H1 (cell line): ENCODE results near the gene SLC6A6. TPM values are rescaled to one million over a fixed set of nuclear protein-coding genes. Genes with fewer than 3 reads are reported as not detected.

Experiments
- CTCF ChIA-PET: fragments of 300-600 bp; sonication (Branson Sonifier 250); formaldehyde crosslinking; loops from one replicate; lab custom pipeline; 2021; ENCODE audit not compliant: partially characterized antibody; lab: Charles Lee
- POLR2A ChIA-PET: fragments of 300-600 bp; sonication (Branson Sonifier 250); formaldehyde crosslinking; loops from one replicate; lab custom pipeline; 2021; ENCODE audit warnings: inconsistent platforms; ENCODE audit not compliant: partially characterized antibody; lab: Charles Lee
- DNase-seq, 2 experiments: peaks; one replicate each; pipeline versions ENCODE4 v3.0.0 to v3.0.0-alpha.2; 2010 to 2022; ENCODE audit warnings: low spot score in 2 of 2, low read depth in 1 of 2, mixed read lengths in 1 of 2
- FAIRE-seq: peaks from 2 replicates; lab custom pipeline; 2011; peaks lifted over from hg19 to GRCh38; lab: Jason Lieb, UNC
- H2AFZ ChIP-seq: 2 replicates; pipeline ENCODE4 v1.8.1; 2012; ENCODE audit warnings: low read length, inconsistent platforms
- H2AK5ac ChIP-seq: 2 replicates; pipeline ENCODE4 v1.6.1; 2013; ENCODE audit warnings: low read depth, low read length
- H2BK120ac ChIP-seq: replicated peaks from 2 replicates; pipeline ENCODE3; 2013; ENCODE audit warnings: low read depth, low read length, inconsistent platforms
- H2BK12ac ChIP-seq: 2 replicates; pipeline ENCODE4 v1.6.1; 2013; ENCODE audit warnings: low read depth, low read length
- H2BK15ac ChIP-seq: 2 replicates; pipeline ENCODE4 v1.6.1; 2013; ENCODE audit warnings: low read length
- H2BK20ac ChIP-seq: 2 replicates; pipeline ENCODE4 v1.6.1; 2013; ENCODE audit warnings: low read length
- H2BK5ac ChIP-seq: 2 replicates; pipeline ENCODE4 v1.6.1; 2013; ENCODE audit warnings: low read depth, low read length
- H3K14ac ChIP-seq: 2 replicates; pipeline ENCODE4 v1.6.1; 2013; ENCODE audit warnings: inconsistent platforms; ENCODE audit not compliant: insufficient read length
- H3K18ac ChIP-seq: 2 replicates; pipeline ENCODE4 v1.6.1; 2013; ENCODE audit warnings: low read length; ENCODE audit errors: extremely low read depth
- H3K23ac ChIP-seq: 2 replicates; pipeline ENCODE4 v1.6.1; 2013; ENCODE audit warnings: inconsistent platforms; ENCODE audit not compliant: insufficient read length
- H3K23me2 ChIP-seq: 2 replicates; pipeline ENCODE4 v1.6.1; 2013; ENCODE audit warnings: low read depth, low read length
- H3K27ac ChIP-seq: 2 replicates; pipeline ENCODE4 v1.6.1; 2011; ENCODE audit warnings: low read depth, low read length, inconsistent platforms
- H3K27me3 ChIP-seq, 4 experiments: replicated peaks in 1 of 4; 1 replicate in 1 of 4; 2 replicates in 3 of 4; pipeline versions ENCODE4 v1.6.1 to v1.8.1; 2011 to 2013; ENCODE audit warnings: low read length in 3 of 4, mild to moderate bottlenecking in 3 of 4, inconsistent platforms in 2 of 4, mixed read lengths in 2 of 4, moderate library complexity in 1 of 4; ENCODE audit not compliant: control insufficient read depth in 3 of 4, insufficient read depth in 3 of 4; ENCODE audit errors: extremely low read depth in 1 of 4
- H3K36me3 ChIP-seq, 4 experiments: 2 replicates each; pipeline versions ENCODE4 v1.6.1 to v1.8.1; 2011 to 2013; ENCODE audit warnings: mild to moderate bottlenecking in 4 of 4, low read length in 3 of 4, moderate library complexity in 2 of 4, control low read depth in 1 of 4, inconsistent platforms in 1 of 4; ENCODE audit not compliant: insufficient read depth in 4 of 4, control insufficient read depth in 2 of 4
- H3K4ac ChIP-seq: replicated peaks from 2 replicates; pipeline ENCODE3; 2013; ENCODE audit warnings: low read length, low read depth, mixed read lengths, inconsistent platforms; ENCODE audit not compliant: insufficient read length
- H3K4me1 ChIP-seq, 4 experiments: replicated peaks in 1 of 4; 1 replicate in 1 of 4; 2 replicates in 3 of 4; pipeline versions ENCODE4 v1.6.1 to v1.8.1; 2011 to 2013; ENCODE audit warnings: low read length in 3 of 4, inconsistent platforms in 2 of 4, mixed read lengths in 1 of 4; ENCODE audit not compliant: insufficient read depth in 4 of 4, control insufficient read depth in 3 of 4
- H3K4me2 ChIP-seq, 2 experiments: 2 replicates each; pipeline versions ENCODE4 v1.6.1 to v1.8.1; 2011 to 2013; ENCODE audit warnings: low read depth in 2 of 2, low read length in 2 of 2, control low read depth in 1 of 2, inconsistent platforms in 1 of 2, mild to moderate bottlenecking in 1 of 2; ENCODE audit not compliant: insufficient read depth in 1 of 2
- H3K4me3 ChIP-seq, 4 experiments: fragments of 200-600, 300-600 bp in 1 of 4; sonication (generic), shearing (Covaris generic), sonication (Bioruptor Twin) in 1 of 4; 2 replicates each; pipeline versions ENCODE4 v1.5.1 to v1.8.1; 2011 to 2016; ENCODE audit warnings: low read length in 4 of 4, low read depth in 3 of 4, control low read depth in 2 of 4, inconsistent platforms in 2 of 4, mild to moderate bottlenecking in 2 of 4, mixed read lengths in 1 of 4, moderate library complexity in 1 of 4; ENCODE audit not compliant: insufficient read depth in 2 of 4; ENCODE audit errors: extremely low read depth in 1 of 4
- H3K56ac ChIP-seq: replicated peaks from 2 replicates; pipeline ENCODE3; 2013; ENCODE audit warnings: low read depth, mild to moderate bottlenecking, mixed read lengths, low read length, inconsistent platforms; ENCODE audit not compliant: insufficient read length
- H3K79me1 ChIP-seq: 2 replicates; pipeline ENCODE4 v1.6.1; 2013; ENCODE audit warnings: low read depth, low read length, control low read depth
- H3K79me2 ChIP-seq, 2 experiments: 2 replicates each; pipeline versions ENCODE4 v1.6.1 to v1.8.1; 2012 to 2013; ENCODE audit warnings: low read length in 2 of 2, mild to moderate bottlenecking in 2 of 2, inconsistent platforms in 1 of 2; ENCODE audit not compliant: insufficient read depth in 2 of 2, control insufficient read depth in 1 of 2
- H3K9ac ChIP-seq, 4 experiments: replicated peaks in 1 of 4; 1 replicate in 1 of 4; 2 replicates in 3 of 4; pipeline versions ENCODE4 v1.6.1 to v1.8.1; 2011 to 2013; ENCODE audit warnings: low read depth in 3 of 4, low read length in 3 of 4, control low read depth in 2 of 4, mild to moderate bottlenecking in 2 of 4, moderate library complexity in 2 of 4, inconsistent platforms in 1 of 4; ENCODE audit errors: extremely low read depth in 1 of 4
- H3K9me3 ChIP-seq, 2 experiments: 2 replicates each; pipeline versions ENCODE4 v1.6.1 to v1.8.1; 2012 to 2013; ENCODE audit warnings: mild to moderate bottlenecking in 2 of 2, moderate library complexity in 2 of 2, control low read depth in 1 of 2, inconsistent platforms in 1 of 2, low read depth in 1 of 2, low read length in 1 of 2, mixed read lengths in 1 of 2; ENCODE audit not compliant: insufficient read depth in 2 of 2
- H4K20me1 ChIP-seq, 2 experiments: replicated peaks in 1 of 2; 2 replicates each; pipeline versions ENCODE3 to v1.8.1; 2011 to 2013; ENCODE audit warnings: inconsistent platforms in 2 of 2, low read length in 2 of 2, mild to moderate bottlenecking in 1 of 2; ENCODE audit not compliant: insufficient read depth in 2 of 2, control insufficient read depth in 1 of 2
- H4K5ac ChIP-seq: 2 replicates; pipeline ENCODE4 v1.6.1; 2013; ENCODE audit warnings: low read length, low read depth, mixed read lengths, inconsistent platforms; ENCODE audit not compliant: insufficient read length
- H4K8ac ChIP-seq: 2 replicates; pipeline ENCODE4 v1.8.0; 2013; ENCODE audit warnings: mild to moderate bottlenecking, moderate library complexity, low read length, inconsistent platforms; ENCODE audit not compliant: insufficient read depth; ENCODE audit errors: extremely low read depth
- H4K91ac ChIP-seq: replicated peaks from 2 replicates; pipeline ENCODE3; 2013; ENCODE audit warnings: low read length, mixed read lengths, inconsistent platforms; ENCODE audit not compliant: insufficient read length
- ATF3 ChIP-seq: IDR thresholded peaks from 2 replicates; pipeline ENCODE4 v1.6.1; 2011; ENCODE audit warnings: low read depth, mild to moderate bottlenecking, low read length; ENCODE audit not compliant: insufficient read depth
- GABPA ChIP-seq: IDR thresholded peaks from 2 replicates; pipeline ENCODE4 v1.6.1; 2011; ENCODE audit warnings: mild to moderate bottlenecking, low read length, moderate library complexity, borderline replicate concordance; ENCODE audit not compliant: insufficient read depth
- JUND ChIP-seq: IDR thresholded peaks from 2 replicates; pipeline ENCODE4 v1.6.1; 2011; ENCODE audit warnings: mild to moderate bottlenecking, improper control_type of control experiment, low read length
- MAFK ChIP-seq: IDR thresholded peaks from 2 replicates; pipeline ENCODE4 v1.6.1; 2012; ENCODE audit warnings: low read depth, mild to moderate bottlenecking, improper control_type of control experiment, low read length
- PHF8 ChIP-seq: fragments of 200-600 bp; sonication (generic); conservative IDR thresholded peaks from 2 replicates; pipeline ENCODE4 v1.7.1; 2012; ENCODE audit warnings: low read depth, mild to moderate bottlenecking, inconsistent platforms, low read length, moderate library complexity
- RFX5 ChIP-seq: IDR thresholded peaks from 2 replicates; pipeline ENCODE4 v1.6.1; 2011; ENCODE audit warnings: low read depth, low read length, improper control_type of control experiment, borderline replicate concordance
- SAP30 ChIP-seq: fragments of 300-600 bp; sonication (generic); IDR thresholded peaks from 2 replicates; pipeline ENCODE4 v1.7.1; 2012; ENCODE audit warnings: low read length, moderate library complexity, mild to moderate bottlenecking, inconsistent platforms; ENCODE audit not compliant: insufficient read depth, insufficient replicate concordance
- SIRT6 ChIP-seq: IDR thresholded peaks from one replicate; pipeline ENCODE4 v1.7.1; 2012; ENCODE audit warnings: low read length, inconsistent platforms
- SP1 ChIP-seq: IDR thresholded peaks from 2 replicates; pipeline ENCODE4 v1.6.1; 2011; ENCODE audit warnings: low read depth, low read length
- SP2 ChIP-seq: IDR thresholded peaks from 2 replicates; pipeline ENCODE4 v1.6.1; 2012; ENCODE audit warnings: mild to moderate bottlenecking, low read length, inconsistent platforms
- SUZ12 ChIP-seq: fragments of 200-600 bp; sonication (generic); IDR thresholded peaks from 2 replicates; pipeline ENCODE4 v1.6.1; 2012; ENCODE audit warnings: mild to moderate bottlenecking, inconsistent platforms, low read length, moderate library complexity, mixed read lengths
- TAF7 ChIP-seq: optimal IDR thresholded peaks from 2 replicates; pipeline ENCODE3; 2011; ENCODE audit warnings: low read depth, mild to moderate bottlenecking, inconsistent platforms, low read length, moderate library complexity, borderline replicate concordance
- ZNF274 ChIP-seq: IDR thresholded peaks from 2 replicates; pipeline ENCODE4 v1.7.0; 2012; ENCODE audit warnings: low read length, borderline replicate concordance; ENCODE audit errors: extremely low read depth
- WGBS, 2 experiments: shearing (Covaris generic) in 1 of 2; methylation state at CpG; one replicate each; pipeline versions ENCODE4 v1.1.6 to v1.1.7; 2013 to 2015; ENCODE audit warnings: low lambda C conversion rate in 2 of 2, mixed read lengths in 2 of 2, inconsistent platforms in 1 of 2, low coverage in 1 of 2, missing lambda C conversion rate in 1 of 2; ENCODE audit not compliant: insufficient replicate concordance in 2 of 2, insufficient coverage in 1 of 2, insufficient read length in 1 of 2; ENCODE audit errors: extremely low coverage in 1 of 2, missing lambda C conversion rate in 1 of 2; 5-methylcytosine and 5-hydroxymethylcytosine counted together
- polyA plus RNA-seq, 7 experiments: library from polyadenylated mRNA; depleted of rRNA in 3 of 7; stranded (reverse) in 5 of 7; unstranded in 2 of 7; fragments of >200 nt in 5 of 7; fragments of 200-250 nt in 2 of 7; gene quantifications; 1 replicate in 5 of 7; 2 replicates in 1 of 7; 4 replicates in 1 of 7; pipeline versions ENCODE4 v1.2.1 to v1.2.3, GENCODE V29; 2011 to 2013; ENCODE audit warnings: missing spikeins in 2 of 7, mixed read lengths in 2 of 7
- total RNA-seq: library from RNA; stranded (reverse); fragmentation: NEBNext Ultra II Directional; extraction: Animal tissue kit (Norgen Biotek cat#: 25700); gene quantifications from 2 replicates; pipeline ENCODE4 v1.2.1, GENCODE V29; 2021

The SLC6A6 gene
- total and polyA plus RNA-seq, 2 of the 8 experiments (the other 6 are each of a cell fraction or from before 2014, with no cell fraction given), result 66.2 to 144 TPM

- no peak overlapping the region for H2BK120ac ChIP-seq
- TF ChIP-seq SIRT6, result no peak
- TF ChIP-seq SUZ12, result no peak
- TF ChIP-seq SAP30, result no peak
- TF ChIP-seq SP2, result no peak
- no peak for TF ChIP-seq MAFK
- no peak for TF ChIP-seq ZNF274
- TF ChIP-seq RFX5, result no peak
- no peak for TF ChIP-seq GABPA
- no peak for TF ChIP-seq TAF7
- TF ChIP-seq PHF8, result no peak
- no peak for TF ChIP-seq SP1
- no peak for TF ChIP-seq ATF3
- no peak for TF ChIP-seq JUND
Observed at GRCh38 chr3:14518893-14519292, 116.5 kb downstream of the SLC6A6 start.

More at GRCh38 chr3:14518893-14519292, 116.5 kb downstream of the SLC6A6 start:
- H3K4me1 ChIP-seq, result peaks cover 0 to 3% (median 3%) of the 10 kb centered on the region in 4 experiments; a peak in 5 of 7 replicates
- H2AFZ ChIP-seq, result no peak overlapping the region
- H3K23ac ChIP-seq, result no peak overlapping the region
- H3K9me3 ChIP-seq, result no peaks in the 10 kb centered on the region
- H3K4me3 ChIP-seq, result no peak overlapping the region
- no peak overlapping the region for H3K27ac ChIP-seq
- FAIRE-seq (no peak), DNase-seq (no peak)
- H3K56ac ChIP-seq, result no peak overlapping the region
- no peak overlapping the region for H4K91ac ChIP-seq
- H2BK15ac ChIP-seq, result no peak overlapping the region
- no peaks in the 10 kb centered on the region for H3K23me2 ChIP-seq
- no peak overlapping the region for H4K8ac ChIP-seq
- no peak overlapping the region for H2BK12ac ChIP-seq
- POLR2A ChIA-PET, result interaction anchor here (1.3 kb wide), 1 partner anchor 8 kb away, joined by 3 read pairs; no protein-coding TSS in a partner anchor
- no peak overlapping the region for H3K18ac ChIP-seq
- H4K20me1 ChIP-seq, result no peaks in the 10 kb centered on the region
- no peak overlapping the region for H2BK5ac ChIP-seq
- H3K14ac ChIP-seq, result no peak overlapping the region
- H3K4ac ChIP-seq, result no peak overlapping the region
- H3K79me1 ChIP-seq, result no peaks in the 10 kb centered on the region
- no peak overlapping the region for H3K9ac ChIP-seq
- CTCF ChIA-PET, result interaction anchor here (0.6 to 9.5 kb wide), 14 partner anchors 8 to 402 kb away, joined by 3 to 103 read pairs (median 4); no protein-coding TSS in a partner anchor
- H2BK20ac ChIP-seq, result no peak overlapping the region
- no peak overlapping the region for H2AK5ac ChIP-seq
- no peaks in the 10 kb centered on the region for H3K36me3 ChIP-seq
- no peaks in the 10 kb centered on the region for H3K27me3 ChIP-seq
- H3K4me2 ChIP-seq, result no peak overlapping the region
- no peak overlapping the region for H4K5ac ChIP-seq
- WGBS, 2 experiments, result 94% methylated on average over 11 of the region's 11 CpGs; no CpG with 5 or more reads in 1 of the 2 experiments
- H3K79me2 ChIP-seq, result no peaks in the 10 kb centered on the region
